Natural killer cell (primary cell): ENCODE data around the gene KIAA2012. TPM values are rescaled to one million over a fixed set of nuclear protein-coding genes. Genes with fewer than 3 reads are reported as not detected.
A peak's percentile ranks its signal among the peaks of the same experiment; 100 is the strongest.

ENCODE experiments used
- ATAC-seq, 3 donors: fragments of 150-1000 bp in 2 of 3; fragments of 200-7000 bp in 1 of 3; cut with Tn5 transposase; 1 replicate in 1 of 3; 2 replicates in 2 of 3; pipeline ENCODE4 v1.10.0; 2021; ENCODE audit warnings: mild to moderate bottlenecking in 2 of 3, moderate library complexity in 2 of 3
- DNase-seq, 2 donors: peaks; one replicate each; pipeline versions ENCODE4 v3.0.0 to v3.0.0-alpha.2; 2013 to 2021; ENCODE audit warnings: mixed read lengths in 1 of 2
- H3K27ac ChIP-seq: one replicate; pipeline ENCODE4 v1.5.1; 2013; ENCODE audit warnings: mild to moderate bottlenecking, low read length
- H3K27me3 ChIP-seq: one replicate; pipeline ENCODE4 v1.6.1; 2013; ENCODE audit warnings: low read length; ENCODE audit not compliant: control insufficient read depth, insufficient read depth
- H3K36me3 ChIP-seq: one replicate; pipeline ENCODE4 v1.6.1; 2013; ENCODE audit warnings: low read length; ENCODE audit not compliant: control insufficient read depth, insufficient read depth
- H3K4me1 ChIP-seq: one replicate; pipeline ENCODE4 v1.6.1; 2013; ENCODE audit warnings: low read length; ENCODE audit not compliant: control insufficient read depth, insufficient read depth
- H3K4me3 ChIP-seq: one replicate; pipeline ENCODE4 v1.5.1; 2013; ENCODE audit warnings: low read length
- H3K9me3 ChIP-seq: one replicate; pipeline ENCODE4 v1.6.1; 2013; ENCODE audit warnings: low read length; ENCODE audit not compliant: control insufficient read depth, insufficient read depth
- H3K27ac Mint-ChIP-seq, 2 donors: one replicate each; pipeline ENCODE4 v1.8.0; 2022; ENCODE audit warnings: mild to moderate bottlenecking in 2 of 2, mixed read lengths in 2 of 2, moderate library complexity in 1 of 2
- H3K27me3 Mint-ChIP-seq, 2 donors: one replicate each; pipeline ENCODE4 v1.8.0; 2022; ENCODE audit warnings: low read depth in 2 of 2, mixed read lengths in 2 of 2
- H3K36me3 Mint-ChIP-seq: one replicate; pipeline ENCODE4 v1.8.0; 2022; ENCODE audit warnings: mixed read lengths
- H3K4me1 Mint-ChIP-seq, 2 donors: one replicate each; pipeline ENCODE4 v1.8.0; 2022; ENCODE audit warnings: mixed read lengths in 2 of 2
- H3K4me3 Mint-ChIP-seq: one replicate; pipeline ENCODE4 v1.8.0; 2022; ENCODE audit warnings: mild to moderate bottlenecking, moderate library complexity, mixed read lengths
- H3K9me3 Mint-ChIP-seq, 2 donors: one replicate each; pipeline ENCODE4 v1.8.0; 2022; ENCODE audit warnings: mixed read lengths in 2 of 2
- CTCF ChIP-seq: fragments of 200-600 bp; IDR thresholded peaks from one replicate; pipeline ENCODE4 v1.8.0; 2022; ENCODE audit warnings: antibody characterized with exemption
- WGBS: methylation state at CpG from one replicate; pipeline ENCODE4 v1.1.7; 2013; ENCODE audit warnings: missing lambda C conversion rate; ENCODE audit not compliant: insufficient coverage; 5-methylcytosine and 5-hydroxymethylcytosine counted together
- intact Hi-C: fragments of 100-400 bp; cut with micrococcal nuclease; formaldehyde crosslinking; loops from one replicate; pipeline ENCODE4 v1.14.2; 2022
- total RNA-seq, 4 donors: library from RNA; stranded (reverse); fragments of 120-200 nt in 1 of 4; gene quantifications; one replicate each; pipeline versions ENCODE4 v1.2.3 to v1.2.4, GENCODE V29; 2013 to 2022

The KIAA2012 gene
- total RNA-seq, 3 donors from 2014 or later (not counting 1 experiment from before 2014, with no cell fraction given) = not detected

GRCh38 chr2:202109737-202110184 lies 36.7 kb downstream of the KIAA2012 start:
- Mint-ChIP-seq H3K27me3 (no peaks in the 10 kb centered on the region), H3K4me3 (no peak overlapping the region), H3K36me3 (no peaks in the 10 kb centered on the region), H3K4me1 (no peaks in the 10 kb centered on the region), H3K9me3 (no peaks in the 10 kb centered on the region), H3K27ac (no peak overlapping the region)
- 80% methylated on average over 5 of the region's 5 CpGs for WGBS
- ATAC-seq (no peak), DNase-seq (no peak)
- H3K9me3 ChIP-seq = no peaks in the 10 kb centered on the region
- H3K27ac ChIP-seq = no peak overlapping the region
- H3K4me1 ChIP-seq = no peaks in the 10 kb centered on the region
- TF ChIP-seq CTCF = no peak
- intact Hi-C loops = no loop called here
- no peaks in the 10 kb centered on the region for H3K36me3 ChIP-seq
- no peaks in the 10 kb centered on the region for H3K27me3 ChIP-seq
- no peak overlapping the region for H3K4me3 ChIP-seq

GRCh38 chr2:202110491-202110890 lies 37.4 kb downstream of the KIAA2012 start:
- Mint-ChIP-seq H3K4me3 (no peak overlapping the region), H3K27ac (no peak overlapping the region), H3K36me3 (no peaks in the 10 kb centered on the region), H3K4me1 (no peaks in the 10 kb centered on the region), H3K27me3 (peaks cover 0 to 5% of the 10 kb centered on the region in 2 donors), H3K9me3 (no peaks in the 10 kb centered on the region)
- Histone ChIP-seq H3K27me3 (no peaks in the 10 kb centered on the region), H3K27ac (no peak overlapping the region), H3K9me3 (no peaks in the 10 kb centered on the region), H3K4me1 (no peaks in the 10 kb centered on the region), H3K4me3 (no peak overlapping the region), H3K36me3 (no peaks in the 10 kb centered on the region)
- ATAC-seq (no peak), DNase-seq (no peak)
- WGBS = 35% methylated on average over 1 of the region's 1 CpG
- TF ChIP-seq CTCF = no peak
- intact Hi-C loops = no loop called here

- intact Hi-C loops = no loop called here
- no peaks in the 10 kb centered on the region for H3K4me1 Mint-ChIP-seq
- Histone ChIP-seq H3K9me3 (no peaks in the 10 kb centered on the region), H3K27ac (no peak overlapping the region), H3K4me3 (no peak overlapping the region), H3K36me3 (no peaks in the 10 kb centered on the region), H3K4me1 (no peaks in the 10 kb centered on the region), H3K27me3 (no peaks in the 10 kb centered on the region)
- peaks cover 9 to 10% of the 10 kb centered on the region in 2 donors for H3K27me3 Mint-ChIP-seq
- no peak overlapping the region for H3K27ac Mint-ChIP-seq
- DNase-seq (no peak), ATAC-seq (peak in 1 of 3 donors; percentile 19)
- no peak overlapping the region for H3K4me3 Mint-ChIP-seq
- no peaks in the 10 kb centered on the region for H3K9me3 Mint-ChIP-seq
- no peaks in the 10 kb centered on the region for H3K36me3 Mint-ChIP-seq
- 89% methylated on average over 7 of the region's 7 CpGs for WGBS
- no peak for TF ChIP-seq CTCF
These were observed 39.0 kb downstream of the KIAA2012 start for GRCh38 chr2:202112041-202112440.

GRCh38 chr2:202113571-202114142 lies 40.6 kb downstream of the KIAA2012 start:
- Mint-ChIP-seq H3K4me1 (no peaks in the 10 kb centered on the region), H3K4me3 (no peak overlapping the region), H3K9me3 (no peaks in the 10 kb centered on the region), H3K27ac (no peak overlapping the region), H3K27me3 (peaks cover 12 to 18% of the 10 kb centered on the region in 2 donors), H3K36me3 (no peaks in the 10 kb centered on the region)
- ATAC-seq (peak in 1 of 3 donors; percentile 75), DNase-seq (no peak)
- no peak overlapping the region for H3K4me3 ChIP-seq
- WGBS = 74% methylated on average over 5 of the region's 6 CpGs
- intact Hi-C loops = no loop called here
- H3K27me3 ChIP-seq = no peaks in the 10 kb centered on the region
- no peaks in the 10 kb centered on the region for H3K36me3 ChIP-seq
- no peak overlapping the region for H3K27ac ChIP-seq
- H3K4me1 ChIP-seq = no peaks in the 10 kb centered on the region
- H3K9me3 ChIP-seq = no peaks in the 10 kb centered on the region
- TF ChIP-seq CTCF = no peak
